Measurements from ENCODE around the gene NXNL2.

DNA sequence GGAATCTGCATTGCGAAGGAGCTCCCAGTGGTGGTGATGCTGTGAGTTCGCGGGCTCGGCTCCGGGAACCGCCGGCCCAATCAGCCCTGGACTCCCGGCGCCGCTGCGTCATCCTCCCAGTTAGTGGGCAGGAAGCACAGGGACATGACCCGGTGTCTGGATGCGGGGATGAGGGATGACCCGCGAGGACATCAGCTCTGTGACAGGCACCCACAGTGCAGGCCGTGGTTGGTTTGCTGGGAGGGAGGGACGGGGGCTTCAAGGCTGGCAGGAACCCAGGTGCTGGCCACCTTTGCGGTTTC, 996 bp downstream of the NXNL2 start:
- no peak for TF ChIP-seq POLR2A (IDR thresholded peaks at IDR 0.05; ENCODE audit: low read depth, low read length)
- TF ChIP-seq, protein P1, sequence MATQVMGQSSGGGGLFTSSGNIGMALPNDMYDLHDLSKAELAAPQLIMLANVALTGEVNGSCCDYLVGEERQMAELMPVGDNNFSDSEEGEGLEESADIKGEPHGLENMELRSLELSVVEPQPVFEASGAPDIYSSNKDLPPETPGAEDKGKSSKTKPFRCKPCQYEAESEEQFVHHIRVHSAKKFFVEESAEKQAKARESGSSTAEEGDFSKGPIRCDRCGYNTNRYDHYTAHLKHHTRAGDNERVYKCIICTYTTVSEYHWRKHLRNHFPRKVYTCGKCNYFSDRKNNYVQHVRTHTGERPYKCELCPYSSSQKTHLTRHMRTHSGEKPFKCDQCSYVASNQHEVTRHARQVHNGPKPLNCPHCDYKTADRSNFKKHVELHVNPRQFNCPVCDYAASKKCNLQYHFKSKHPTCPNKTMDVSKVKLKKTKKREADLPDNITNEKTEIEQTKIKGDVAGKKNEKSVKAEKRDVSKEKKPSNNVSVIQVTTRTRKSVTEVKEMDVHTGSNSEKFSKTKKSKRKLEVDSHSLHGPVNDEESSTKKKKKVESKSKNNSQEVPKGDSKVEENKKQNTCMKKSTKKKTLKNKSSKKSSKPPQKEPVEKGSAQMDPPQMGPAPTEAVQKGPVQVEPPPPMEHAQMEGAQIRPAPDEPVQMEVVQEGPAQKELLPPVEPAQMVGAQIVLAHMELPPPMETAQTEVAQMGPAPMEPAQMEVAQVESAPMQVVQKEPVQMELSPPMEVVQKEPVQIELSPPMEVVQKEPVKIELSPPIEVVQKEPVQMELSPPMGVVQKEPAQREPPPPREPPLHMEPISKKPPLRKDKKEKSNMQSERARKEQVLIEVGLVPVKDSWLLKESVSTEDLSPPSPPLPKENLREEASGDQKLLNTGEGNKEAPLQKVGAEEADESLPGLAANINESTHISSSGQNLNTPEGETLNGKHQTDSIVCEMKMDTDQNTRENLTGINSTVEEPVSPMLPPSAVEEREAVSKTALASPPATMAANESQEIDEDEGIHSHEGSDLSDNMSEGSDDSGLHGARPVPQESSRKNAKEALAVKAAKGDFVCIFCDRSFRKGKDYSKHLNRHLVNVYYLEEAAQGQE (IDR thresholded peaks at IDR 0.05; ENCODE audit: low read depth, low read length) = no peak
- TF ChIP-seq SIN3A (IDR thresholded peaks at IDR 0.05; ENCODE audit: low read depth, low read length) = no peak
- TF ChIP-seq CTCF (IDR thresholded peaks at IDR 0.05 in 2 of 3, conservative IDR thresholded peaks at IDR 0.05 in 1 of 3; ENCODE audit: control insufficient read depth in 2 of 3, extremely low read depth in 1 of 3, insufficient read depth in 1 of 3, low read depth in 3 of 3, low read length in 3 of 3) = no peak
